Coronary artery (tissue), 2 donors: ENCODE measurements around the gene GLS.
"Not testable (repeated sequence)": the region's sequence is repeated elsewhere in the genome, so short reads cannot be mapped to it uniquely, and the experiment has no call there.

ENCODE experiments used
- DNase-seq: peaks from one replicate; pipeline ENCODE4 v3.0.0-alpha.2; 2017; ENCODE audit warnings: low spot score
- H3K27ac ChIP-seq, 2 donors: fragments of 200-600 bp; sonication (generic); one replicate each; pipeline ENCODE4 v1.5.1; 2016 to 2019
- H3K4me3 ChIP-seq: fragments of 200-600 bp; sonication (generic); 2 replicates; pipeline ENCODE4 v1.5.1; 2016; ENCODE audit warnings: mild to moderate bottlenecking, moderate library complexity
- TF ChIP-seq, protein P1 (sequence below): fragments of 200-600 bp; sonication (generic); IDR thresholded peaks from one replicate; pipeline ENCODE4 v1.5.1; 2019; ENCODE audit warnings: antibody characterized with exemption

GLS gene

DNA sequence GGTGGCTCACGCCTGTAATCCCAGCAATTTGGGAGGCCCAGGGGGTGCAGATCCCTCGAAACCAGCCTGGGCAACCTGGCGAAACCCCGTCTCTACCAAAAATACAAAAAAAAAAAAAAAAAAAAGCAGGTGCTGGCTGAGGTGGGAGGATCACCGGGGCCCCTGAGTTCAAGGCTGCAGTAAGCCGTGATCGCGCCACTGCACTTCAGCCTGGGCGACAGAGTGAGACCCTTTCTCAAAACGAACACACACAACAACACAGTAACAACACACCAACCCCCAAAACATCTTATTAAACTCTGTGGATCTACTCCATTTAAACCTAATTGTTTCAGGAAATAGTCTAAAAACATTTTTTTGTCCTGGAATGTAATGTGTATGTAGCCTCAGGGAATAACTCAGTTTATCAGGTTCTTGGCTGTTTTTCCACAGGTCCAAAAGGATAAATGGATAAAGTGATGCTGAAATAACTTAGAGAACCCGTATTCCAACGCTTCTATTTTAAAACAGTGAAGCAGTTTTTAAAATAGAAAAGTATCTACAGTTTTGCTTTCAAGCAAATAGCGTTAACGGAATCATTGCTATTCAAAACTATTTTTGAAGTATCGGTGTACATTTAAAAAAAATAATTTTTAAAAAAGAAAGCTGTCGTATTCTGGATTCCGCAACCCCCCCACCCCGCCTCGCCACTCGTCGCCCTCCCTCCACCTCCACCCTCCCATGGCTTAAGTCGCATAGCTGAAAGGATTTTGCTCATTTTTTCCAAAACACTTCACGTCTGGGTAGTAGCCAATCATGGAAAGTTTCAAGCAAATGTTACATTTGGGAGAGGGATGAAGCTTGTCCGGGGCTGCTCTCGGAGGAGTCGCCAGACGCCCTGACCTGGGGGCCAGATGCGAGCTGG lies 895 bp upstream of the GLS start:
- TF ChIP-seq, protein P1, sequence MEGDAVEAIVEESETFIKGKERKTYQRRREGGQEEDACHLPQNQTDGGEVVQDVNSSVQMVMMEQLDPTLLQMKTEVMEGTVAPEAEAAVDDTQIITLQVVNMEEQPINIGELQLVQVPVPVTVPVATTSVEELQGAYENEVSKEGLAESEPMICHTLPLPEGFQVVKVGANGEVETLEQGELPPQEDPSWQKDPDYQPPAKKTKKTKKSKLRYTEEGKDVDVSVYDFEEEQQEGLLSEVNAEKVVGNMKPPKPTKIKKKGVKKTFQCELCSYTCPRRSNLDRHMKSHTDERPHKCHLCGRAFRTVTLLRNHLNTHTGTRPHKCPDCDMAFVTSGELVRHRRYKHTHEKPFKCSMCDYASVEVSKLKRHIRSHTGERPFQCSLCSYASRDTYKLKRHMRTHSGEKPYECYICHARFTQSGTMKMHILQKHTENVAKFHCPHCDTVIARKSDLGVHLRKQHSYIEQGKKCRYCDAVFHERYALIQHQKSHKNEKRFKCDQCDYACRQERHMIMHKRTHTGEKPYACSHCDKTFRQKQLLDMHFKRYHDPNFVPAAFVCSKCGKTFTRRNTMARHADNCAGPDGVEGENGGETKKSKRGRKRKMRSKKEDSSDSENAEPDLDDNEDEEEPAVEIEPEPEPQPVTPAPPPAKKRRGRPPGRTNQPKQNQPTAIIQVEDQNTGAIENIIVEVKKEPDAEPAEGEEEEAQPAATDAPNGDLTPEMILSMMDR, result no peak
- no peak for DNase-seq
- Histone ChIP-seq H3K4me3 (peak overlapping the region; percentile 98), H3K27ac (peak overlapping the region; percentile 98 to 99)

- Histone ChIP-seq H3K27ac (peak overlapping the region; percentile 98 to 99), H3K4me3 (peak overlapping the region; percentile 98)
- TF ChIP-seq, protein P1, result no peak
- no peak for DNase-seq
Measured at GRCh38 chr2:190881084-190881597, 520 bp downstream of the GLS start.

- DNase-seq, result peak; percentile 81
- TF ChIP-seq, protein P1, result no peak
- Histone ChIP-seq H3K27ac (peak overlapping the region; percentile 98 to 99), H3K4me3 (peak overlapping the region; percentile 98)
Measured at GRCh38 chr2:190881598-190882410, 1.2 kb downstream of the GLS start.

DNA sequence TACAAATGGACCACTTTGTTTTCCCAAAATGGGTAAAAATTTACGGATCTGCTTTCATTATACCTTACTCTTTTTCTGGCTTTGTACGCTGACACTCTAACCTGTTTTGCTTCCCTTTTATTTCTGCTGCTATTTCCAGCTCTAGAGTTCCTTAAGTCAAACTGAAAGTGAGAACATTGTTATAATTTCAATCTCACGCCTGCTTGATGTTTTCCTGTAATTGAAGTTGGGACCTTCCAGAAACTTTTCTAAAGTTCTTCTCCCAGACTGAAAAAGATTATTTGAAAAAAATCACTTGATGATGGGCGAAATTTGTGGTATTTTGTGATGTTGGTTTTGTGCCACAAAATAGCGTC lies 1.8 kb downstream of the GLS start:
- Histone ChIP-seq H3K27ac (peak overlapping the region; percentile 98 to 99), H3K4me3 (peak overlapping the region; percentile 98)
- TF ChIP-seq, protein P1, result no peak
- DNase-seq, result no peak

DNA sequence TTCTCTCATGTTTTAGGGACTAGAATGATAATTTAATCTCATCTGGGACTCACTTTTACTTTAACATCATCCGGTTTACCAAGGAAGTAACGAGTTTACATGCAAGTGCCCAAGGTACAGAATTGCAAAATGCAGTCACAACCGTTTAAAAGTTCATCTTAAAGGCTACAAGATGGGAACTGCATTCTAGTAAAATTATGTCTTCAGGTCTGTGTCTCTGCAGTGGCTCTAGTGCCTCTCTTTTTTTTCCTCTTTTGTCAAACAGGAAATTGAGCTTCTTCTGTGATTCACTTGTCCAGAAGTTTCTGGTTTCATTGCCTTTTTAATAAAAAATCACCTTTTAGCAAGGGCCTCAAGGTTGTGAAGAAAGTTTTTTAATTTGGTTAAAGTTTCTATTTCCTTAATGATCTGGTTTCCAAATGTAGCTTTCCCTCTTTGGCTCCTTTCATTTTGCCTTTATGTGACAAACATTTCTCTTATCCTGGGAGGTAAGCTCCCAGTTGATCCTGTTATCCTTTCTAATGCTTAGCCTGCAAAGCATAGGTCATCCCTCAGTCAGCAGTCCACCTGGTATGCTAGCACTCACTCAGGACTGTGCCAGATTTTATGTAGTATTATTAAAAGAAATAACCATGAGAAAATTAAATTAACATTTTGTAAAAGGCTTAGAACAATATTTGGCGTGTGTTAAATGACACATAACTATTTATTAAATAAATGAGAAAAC lies 2.4 kb downstream of the GLS start:
- DNase-seq, result no peak
- TF ChIP-seq, protein P1, result no peak
- Histone ChIP-seq H3K27ac (peak overlapping the region; percentile 98 to 99), H3K4me3 (peak overlapping the region; percentile 98)

DNA sequence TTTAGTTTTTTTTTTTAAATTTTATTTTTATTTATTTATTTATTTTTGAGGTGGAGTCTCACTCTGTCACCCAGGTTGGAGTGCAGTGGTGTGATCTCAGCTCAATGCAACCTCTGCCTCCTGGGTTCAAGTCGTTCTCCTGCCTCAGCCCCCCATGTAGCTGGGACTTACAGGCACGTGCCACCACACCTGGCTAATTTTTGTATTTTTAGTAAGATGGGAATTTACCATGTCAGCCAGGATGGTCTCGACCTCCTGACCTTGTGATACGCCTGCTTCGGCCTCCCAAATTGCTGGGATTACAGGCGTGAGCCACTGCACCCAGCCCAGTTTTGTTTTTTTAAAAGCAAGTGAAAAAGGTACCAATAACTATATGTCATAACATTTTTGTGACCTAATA lies 5.2 kb downstream of the GLS start:
- peak overlapping the region; percentile 47 to 99 for H3K27ac ChIP-seq
- peak overlapping the region; percentile 50 for H3K4me3 ChIP-seq
- DNase-seq, result not testable (repeated sequence)

DNA sequence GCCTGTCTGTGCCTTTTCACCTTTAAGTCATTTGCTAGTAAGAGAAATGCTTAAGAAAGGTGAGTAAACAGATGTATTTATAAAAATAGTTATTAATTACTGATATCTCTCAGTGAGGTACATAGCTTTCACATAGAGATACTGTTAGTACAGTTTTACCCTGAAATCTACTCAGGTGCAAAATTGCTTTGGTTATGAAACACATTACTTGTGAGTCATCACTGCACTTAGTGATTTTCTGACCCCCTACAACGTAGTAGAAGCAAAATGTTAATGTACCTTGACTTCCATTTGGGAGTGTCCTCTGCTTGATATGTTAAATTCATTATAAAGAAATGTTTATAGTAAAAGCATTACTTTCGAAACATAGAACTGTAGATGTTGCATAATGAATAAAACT lies 6.5 kb downstream of the GLS start:
- H3K4me3 ChIP-seq, result peak overlapping the region; percentile 50
- H3K27ac ChIP-seq, result peak overlapping the region; percentile 8 to 62
- no peak for DNase-seq
- TF ChIP-seq, protein P1, result no peak
